Lung (tissue), 12 donors: Measurements from ENCODE around the gene RPL36. TPM values are rescaled to one million over a fixed set of nuclear protein-coding genes. Genes with fewer than 3 reads are reported as not detected.

Source experiments
- ATAC-seq: fragments of 200-7000 bp; cut with Tn5 transposase; one replicate; pipeline ENCODE4 v1.9.1; 2020; ENCODE audit warnings: moderate number of reproducible peaks; ENCODE audit not compliant: insufficient read depth, low FRiP score
- DNase-seq, 3 donors: peaks; one replicate each; pipeline ENCODE4 v3.0.0-alpha.2; 2013 to 2017
- H3K27ac ChIP-seq, 2 donors: one replicate each; pipeline ENCODE4 v1.5.1; 2013; ENCODE audit warnings: mild to moderate bottlenecking in 2 of 2, moderate library complexity in 2 of 2, control low read depth in 1 of 2, inconsistent platforms in 1 of 2, low read depth in 1 of 2, low read length in 1 of 2
- H3K27me3 ChIP-seq, 3 donors: one replicate each; pipeline ENCODE4 v1.5.1; 2013; ENCODE audit warnings: low read length in 2 of 3; ENCODE audit not compliant: control insufficient read depth in 3 of 3, insufficient read depth in 3 of 3
- H3K36me3 ChIP-seq, 4 donors: one replicate each; pipeline ENCODE4 v1.5.1; 2013; ENCODE audit warnings: low read length in 4 of 4, mild to moderate bottlenecking in 1 of 4, moderate library complexity in 1 of 4; ENCODE audit not compliant: control insufficient read depth in 4 of 4, insufficient read depth in 4 of 4
- H3K4me1 ChIP-seq, 5 donors: one replicate each; pipeline ENCODE4 v1.5.1; 2013; ENCODE audit warnings: low read length in 5 of 5, mild to moderate bottlenecking in 2 of 5, moderate library complexity in 1 of 5; ENCODE audit not compliant: control insufficient read depth in 5 of 5, insufficient read depth in 5 of 5
- H3K4me3 ChIP-seq: one replicate; pipeline ENCODE4 v1.5.1; 2013; ENCODE audit warnings: mild to moderate bottlenecking, control low read depth, moderate library complexity
- H3K9ac ChIP-seq, 2 donors: one replicate each; pipeline ENCODE4 v1.5.1; 2013; ENCODE audit warnings: low read length in 2 of 2, control low read depth in 1 of 2; ENCODE audit not compliant: insufficient read depth in 1 of 2
- H3K9me3 ChIP-seq, 4 donors: one replicate each; pipeline ENCODE4 v1.5.1; 2013; ENCODE audit warnings: low read length in 3 of 4, mild to moderate bottlenecking in 1 of 4, moderate library complexity in 1 of 4; ENCODE audit not compliant: control insufficient read depth in 4 of 4, insufficient read depth in 3 of 4
- CTCF ChIP-seq: IDR thresholded peaks from 2 replicates; pipeline ENCODE4 v1.5.1; 2012; ENCODE audit warnings: mild to moderate bottlenecking; ENCODE audit errors: control extremely low read depth, extremely low read depth
- WGBS, 2 donors: extraction: QIAGEN DNeasy Blood & Tissue Kit; methylation state at CpG; one replicate each; pipeline ENCODE4 v1.1.7; 2013; 5-methylcytosine and 5-hydroxymethylcytosine counted together
- polyA plus RNA-seq, 2 donors: library from polyadenylated mRNA; stranded (reverse); fragments of 200-250 nt; gene quantifications; one replicate each; pipeline ENCODE4 v1.2.1, GENCODE V29; 2013
- total RNA-seq, 2 donors: library from RNA; depleted of rRNA in 1 of 2; stranded (reverse); fragments of >200 nt in 1 of 2; gene quantifications; one replicate each; pipeline ENCODE4 v1.2.1, GENCODE V29; 2014 to 2021
- donor health status: control.
- donor health status: control.
- donor health status: Bipolar disorder and iron deficiency.
- donor health status: healthy.
- donor health status: DM: yes; HTN: yes; CAD: no.

RPL36 gene
- total and polyA plus RNA-seq, 4 donors = 309 to 1,934 (median 702) TPM

GRCh38 chr19:5679289-5680083 lies 10.6 kb upstream of the RPL36 start:
- Histone ChIP-seq H3K27me3 (no peaks in the 10 kb centered on the region), H3K4me3 (peak overlapping the region; percentile 90), H3K4me1 (peaks cover 0 to 11% (median 6%) of the 10 kb centered on the region in 5 donors), H3K9ac (peak overlapping the region; percentile 66 to 80), H3K27ac (peak overlapping the region; percentile 78 to 92), H3K36me3 (peaks cover 0 to 7% (median 0%) of the 10 kb centered on the region in 4 donors), H3K9me3 (no peaks in the 10 kb centered on the region)
- no peak for TF ChIP-seq CTCF
- DNase-seq (no peak), ATAC-seq (no peak)
- WGBS, 2 donors = 26 to 28% methylated on average over 26 of the region's 26 CpGs

GRCh38 chr19:5680084-5680436 lies 10.0 kb upstream of the RPL36 start:
- Histone ChIP-seq H3K9ac (peak overlapping the region; percentile 66 to 80), H3K27ac (peak overlapping the region; percentile 78 to 92), H3K36me3 (peaks cover 0 to 7% (median 0%) of the 10 kb centered on the region in 4 donors), H3K27me3 (no peaks in the 10 kb centered on the region), H3K4me1 (peaks cover 0 to 11% (median 6%) of the 10 kb centered on the region in 5 donors), H3K4me3 (peak overlapping the region; percentile 90), H3K9me3 (no peaks in the 10 kb centered on the region)
- peak in 1 of 3 donors; percentile 25 for DNase-seq
- peak; percentile 3 for ATAC-seq
- no peak for TF ChIP-seq CTCF
- WGBS, 2 donors = 0% methylated on average over 23 of the region's 23 CpGs

- peak; percentile 99 for DNase-seq
- ATAC-seq = peak; percentile 96
- no peaks in the 10 kb centered on the region for H3K27me3 ChIP-seq
Observed at GRCh38 chr19:5680437-5681368, 9.4 kb upstream of the RPL36 start, which contains the start of the genes HSD11B1L and MICOS13. HSD11B1L (plus strand) TSS chr19:5681027; CDS start chr19:5684833, 3,806 bp downstream. MICOS13 (minus strand) TSS chr19:5680516; CDS start chr19:5680486, 30 bp downstream.

More at GRCh38 chr19:5680437-5681368, 9.4 kb upstream of the RPL36 start, which contains the start of the genes HSD11B1L and MICOS13:
- Histone ChIP-seq H3K4me3 (peak within 1 kb of the TSS; percentile 90), H3K27ac (peak within 1 kb of the TSS; percentile 88 to 92), H3K9ac (peak within 1 kb of the TSS; percentile 75 to 80), H3K4me1 (peaks cover 0 to 11% (median 6%) of the 10 kb centered on the region in 5 donors), H3K36me3 (peaks cover 0 to 7% (median 0%) of the 10 kb centered on the region in 4 donors), H3K9me3 (no peaks in the 10 kb centered on the region)
- TF ChIP-seq CTCF = no peak
- 1% methylated on average over 55 to 94 of the region's 94 CpGs for WGBS, 2 donors
